Muscle layer of colon (tissue), 2 donors: ENCODE results near the gene CYSTM1.

Experiments used
- H3K27ac ChIP-seq: one replicate; pipeline ENCODE4 v1.7.0; 2013; ENCODE audit warnings: low read depth, mild to moderate bottlenecking, low read length, moderate library complexity
- H3K27me3 ChIP-seq, 2 donors: one replicate each; pipeline ENCODE4 v1.7.0; 2013; ENCODE audit warnings: low read length in 2 of 2, mild to moderate bottlenecking in 2 of 2; ENCODE audit not compliant: insufficient read depth in 2 of 2, control insufficient read depth in 1 of 2
- H3K36me3 ChIP-seq: one replicate; pipeline ENCODE4 v1.7.0; 2013; ENCODE audit warnings: mild to moderate bottlenecking, low read length; ENCODE audit not compliant: insufficient read depth
- H3K4me1 ChIP-seq: one replicate; pipeline ENCODE4 v1.7.0; 2013; ENCODE audit warnings: mild to moderate bottlenecking, low read length; ENCODE audit not compliant: insufficient read depth
- H3K4me3 ChIP-seq, 2 donors: one replicate each; pipeline ENCODE4 v1.7.0; 2013; ENCODE audit warnings: low read length in 2 of 2, low read depth in 1 of 2, mild to moderate bottlenecking in 1 of 2, moderate library complexity in 1 of 2
- H3K9ac ChIP-seq: one replicate; pipeline ENCODE4 v1.7.0; 2013; ENCODE audit warnings: low read length
- H3K9me3 ChIP-seq: one replicate; pipeline ENCODE4 v1.7.0; 2013; ENCODE audit warnings: mild to moderate bottlenecking, low read length
- donor health status: abdominal sarcoma.
- donor health status: Adenocarcinoma of cecum.

Gene CYSTM1

DNA sequence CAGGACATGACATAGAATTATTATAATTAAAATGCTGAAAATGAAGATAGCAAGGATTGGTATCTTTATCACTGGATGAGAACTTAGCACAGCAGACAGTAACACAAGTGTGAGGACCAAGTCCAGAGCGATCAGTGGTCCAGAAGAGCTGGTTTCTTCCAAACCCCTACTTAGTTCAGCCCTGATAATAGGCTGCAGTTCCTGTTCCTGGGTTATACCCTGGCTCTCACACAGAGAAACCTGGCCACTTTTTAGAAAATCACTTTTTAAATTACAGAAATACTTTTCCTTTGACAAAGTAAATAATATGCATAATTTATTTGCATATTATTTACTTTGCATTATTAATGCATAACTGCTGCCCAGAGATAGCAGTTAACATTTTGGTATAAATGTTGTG, 40.3 kb downstream of the CYSTM1 start:
- Histone ChIP-seq H3K4me1 (peaks cover 19% of the 10 kb centered on the region), H3K27ac (no peak overlapping the region), H3K4me3 (no peak overlapping the region), H3K9ac (no peak overlapping the region), H3K27me3 (no peaks in the 10 kb centered on the region), H3K36me3 (no peaks in the 10 kb centered on the region), H3K9me3 (no peaks in the 10 kb centered on the region)

DNA sequence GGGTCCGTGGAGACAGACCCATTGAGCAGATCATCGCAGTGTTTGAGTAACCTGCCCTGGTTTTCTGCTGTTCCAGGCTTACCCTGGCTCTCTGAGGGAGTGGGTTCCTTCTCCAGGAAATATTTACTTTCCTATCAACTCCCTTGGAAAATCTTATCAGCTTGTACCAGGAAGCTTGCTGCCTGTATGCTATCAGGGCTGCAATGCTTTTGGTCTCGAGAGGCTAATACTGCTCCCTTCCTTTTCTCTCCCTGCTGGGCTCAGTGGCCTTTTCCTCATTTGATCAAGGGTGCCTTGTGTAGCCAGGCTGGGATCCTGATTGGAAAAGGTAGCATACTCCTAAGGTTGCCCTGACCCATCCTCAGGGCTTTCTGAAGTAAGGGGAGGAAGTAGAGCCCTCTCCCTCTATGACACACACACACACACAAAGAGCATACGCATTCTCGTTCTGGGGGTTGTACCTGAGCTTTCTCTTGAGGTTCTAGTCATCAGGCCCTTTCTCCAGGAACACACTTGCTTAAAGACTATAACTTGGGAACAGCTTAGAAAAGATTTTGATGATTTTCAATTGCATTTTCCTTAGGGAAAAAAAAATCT, 41.6 kb downstream of the CYSTM1 start:
- H3K4me1 ChIP-seq = peaks cover 32% of the 10 kb centered on the region

DNA sequence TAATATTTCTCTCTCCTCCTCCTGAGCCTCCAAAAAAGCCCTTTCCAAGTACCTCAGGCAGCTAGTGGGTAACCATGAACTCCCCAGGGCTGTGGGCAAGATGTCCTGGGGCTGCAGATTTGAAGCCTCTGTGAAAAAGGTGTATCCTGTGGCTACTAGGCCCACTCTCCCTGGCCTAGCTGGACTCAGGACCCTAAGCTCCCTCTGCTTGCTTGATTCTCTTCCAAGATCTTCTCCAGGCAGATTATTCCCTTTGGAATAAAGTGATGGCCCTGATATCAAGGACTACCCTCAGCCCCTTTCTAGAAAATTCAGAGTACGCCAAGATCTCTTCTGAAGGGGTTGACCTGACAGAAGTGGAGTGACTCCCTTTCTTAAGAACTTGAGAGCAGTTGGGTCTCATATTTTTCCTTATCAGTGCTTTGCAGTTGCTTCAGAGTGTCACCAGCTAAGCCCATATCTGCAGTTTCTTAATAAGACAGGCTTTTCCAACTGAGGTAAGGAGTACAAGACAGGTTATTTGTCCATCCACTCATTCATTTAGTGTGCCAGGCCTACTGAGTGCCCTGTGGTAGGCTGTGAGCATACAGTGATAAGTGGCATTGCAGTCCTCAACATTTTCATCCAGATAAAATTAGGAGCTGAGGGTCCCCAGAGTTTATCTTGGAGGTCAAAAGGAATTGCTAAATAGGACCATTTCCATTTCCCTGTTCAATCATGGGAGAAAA, 42.5 kb downstream of the CYSTM1 start:
- Histone ChIP-seq H3K9ac (no peak overlapping the region), H3K4me1 (peaks cover 39% of the 10 kb centered on the region), H3K27me3 (no peaks in the 10 kb centered on the region), H3K27ac (no peak overlapping the region), H3K4me3 (no peak overlapping the region), H3K36me3 (no peaks in the 10 kb centered on the region), H3K9me3 (no peaks in the 10 kb centered on the region)

More for the DNA sequence above, 41.6 kb downstream of the CYSTM1 start:
- H3K36me3 ChIP-seq = no peaks in the 10 kb centered on the region
- H3K4me3 ChIP-seq = no peak overlapping the region
- no peak overlapping the region for H3K9ac ChIP-seq
- H3K9me3 ChIP-seq = no peaks in the 10 kb centered on the region
- no peak overlapping the region for H3K27ac ChIP-seq
- no peaks in the 10 kb centered on the region for H3K27me3 ChIP-seq

DNA sequence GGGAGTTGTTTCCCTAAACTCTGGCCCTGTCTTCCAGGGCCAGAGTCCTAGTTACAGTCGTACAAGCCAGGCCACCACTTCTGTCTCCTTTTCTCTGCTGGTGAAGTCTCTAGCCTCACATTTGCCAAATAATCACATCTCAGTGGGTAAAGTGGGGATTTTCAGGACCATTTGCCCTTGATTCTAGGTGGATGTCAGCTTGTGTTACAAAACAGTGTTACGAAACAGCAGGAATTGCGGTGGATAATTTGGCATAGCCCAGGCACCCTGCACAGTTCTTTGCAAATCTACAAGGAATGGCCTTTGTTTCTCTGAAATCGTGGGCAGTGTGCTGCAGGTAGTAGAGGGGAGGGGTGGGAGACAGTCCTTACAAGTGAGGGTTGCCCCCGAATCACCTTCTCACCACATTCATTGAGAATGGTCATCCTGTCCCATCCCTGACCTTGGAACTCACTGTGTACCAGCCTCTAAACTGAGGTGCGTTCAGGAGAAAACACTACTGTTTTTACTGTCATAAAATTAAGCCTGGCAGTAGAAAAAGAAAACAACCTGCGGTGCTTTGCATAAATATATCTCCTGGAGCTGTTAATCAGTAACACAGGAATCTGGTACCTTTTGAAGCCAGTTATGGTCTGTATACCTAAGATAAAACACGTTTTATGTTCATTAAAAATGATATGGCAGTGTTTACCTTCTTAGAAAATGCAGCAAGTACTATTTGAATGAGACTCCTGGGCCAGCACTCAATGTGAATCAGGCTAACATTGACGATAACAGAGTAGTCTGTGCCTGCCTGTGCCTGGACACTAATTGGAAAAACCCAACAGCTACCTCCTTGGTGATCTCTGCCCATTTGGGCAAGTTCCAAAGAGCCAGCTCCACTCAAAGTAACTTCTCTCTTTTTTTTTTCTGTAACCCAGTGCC, 44.3 kb downstream of the CYSTM1 start:
- no peak overlapping the region for H3K9ac ChIP-seq
- H3K27ac ChIP-seq = peak overlapping the region; percentile 4
- H3K9me3 ChIP-seq = no peaks in the 10 kb centered on the region
- H3K4me3 ChIP-seq = no peak overlapping the region
- H3K27me3 ChIP-seq = no peaks in the 10 kb centered on the region
- H3K4me1 ChIP-seq = peaks cover 39% of the 10 kb centered on the region
- H3K36me3 ChIP-seq = no peaks in the 10 kb centered on the region

DNA sequence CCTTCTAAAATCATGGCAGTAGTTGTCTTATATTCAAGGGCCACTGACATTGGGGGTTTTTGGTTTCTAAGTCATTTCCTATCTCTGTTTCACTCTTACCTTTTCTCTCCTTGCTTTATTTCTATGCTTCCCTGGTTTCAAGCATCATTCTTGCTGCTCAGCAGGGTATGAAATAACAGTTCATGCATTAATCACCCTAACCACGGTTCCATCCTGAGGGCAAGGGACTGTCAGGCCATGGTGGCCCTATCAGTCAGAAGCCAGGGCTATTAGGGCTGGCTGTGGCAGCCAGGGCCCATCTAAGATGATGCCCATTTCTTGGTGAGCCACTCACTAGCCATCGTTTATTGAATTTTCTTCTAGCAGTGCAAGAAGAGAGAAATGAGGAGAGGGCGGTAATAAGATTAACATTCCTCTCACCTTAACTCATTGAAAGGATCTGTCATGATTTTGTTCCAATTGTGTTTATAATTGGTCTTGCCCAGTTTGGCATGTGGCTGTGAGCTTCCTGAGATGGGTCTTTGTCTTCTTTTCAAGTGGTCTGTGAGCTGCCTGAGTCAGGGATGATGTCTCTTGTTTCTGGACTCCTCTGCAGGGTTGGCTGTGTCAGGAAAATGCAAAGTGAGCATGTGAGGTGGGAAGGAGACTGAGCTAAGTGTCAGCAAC, 45.2 kb downstream of the CYSTM1 start:
- H3K4me3 ChIP-seq = no peak overlapping the region
- H3K4me1 ChIP-seq = peaks cover 39% of the 10 kb centered on the region
- H3K9ac ChIP-seq = no peak overlapping the region
- no peaks in the 10 kb centered on the region for H3K27me3 ChIP-seq
- H3K36me3 ChIP-seq = no peaks in the 10 kb centered on the region
- H3K9me3 ChIP-seq = no peaks in the 10 kb centered on the region
- no peak overlapping the region for H3K27ac ChIP-seq

DNA sequence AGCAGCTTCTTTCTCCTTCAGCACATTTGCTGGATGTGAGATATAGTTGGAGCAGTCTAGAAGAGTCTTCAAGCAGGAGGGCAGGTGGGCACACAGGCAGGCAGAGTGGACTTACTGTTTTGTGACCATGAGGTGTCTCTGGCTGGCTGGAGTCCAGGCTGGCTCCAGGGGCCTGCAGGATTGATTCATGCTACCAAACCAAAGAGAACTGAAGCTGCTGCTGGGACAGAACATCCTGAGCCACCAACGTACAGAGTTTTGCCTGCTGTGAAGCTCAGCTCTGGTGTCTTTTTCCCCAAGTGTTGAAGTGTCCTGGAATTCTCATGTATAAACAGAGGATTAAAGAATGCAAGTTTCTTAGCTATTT, 45.7 kb downstream of the CYSTM1 start:
- no peak overlapping the region for H3K4me3 ChIP-seq
- H3K36me3 ChIP-seq = no peaks in the 10 kb centered on the region
- no peaks in the 10 kb centered on the region for H3K27me3 ChIP-seq
- no peaks in the 10 kb centered on the region for H3K9me3 ChIP-seq
- peaks cover 39% of the 10 kb centered on the region for H3K4me1 ChIP-seq
- H3K9ac ChIP-seq = no peak overlapping the region
- no peak overlapping the region for H3K27ac ChIP-seq

DNA sequence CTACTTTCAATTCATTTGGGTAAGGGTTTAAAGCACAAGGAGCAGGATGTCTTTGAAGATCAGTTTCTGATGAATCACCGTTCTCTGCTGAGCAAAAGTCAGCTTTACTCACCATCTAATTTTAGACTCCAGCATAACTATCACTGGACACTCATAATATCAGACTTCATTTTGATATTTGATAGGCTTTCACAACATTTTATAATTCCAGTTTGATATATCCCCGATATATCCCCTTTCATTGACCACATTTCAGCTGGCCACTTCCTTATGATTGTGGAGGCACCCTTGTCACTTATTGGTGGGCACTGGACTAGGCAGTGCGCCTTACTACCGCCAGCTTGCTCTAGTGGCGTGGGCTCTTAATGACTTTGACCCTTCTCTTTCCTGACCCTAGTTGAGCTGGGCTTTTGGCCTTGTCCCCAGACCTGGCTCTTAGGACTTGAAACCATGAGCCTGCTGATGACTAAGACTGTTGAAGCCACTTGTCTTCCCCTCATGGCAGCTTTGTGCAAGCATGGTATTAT, 46.8 kb downstream of the CYSTM1 start:
- Histone ChIP-seq H3K4me1 (peaks cover 39% of the 10 kb centered on the region), H3K27ac (no peak overlapping the region), H3K9me3 (no peaks in the 10 kb centered on the region), H3K27me3 (no peaks in the 10 kb centered on the region), H3K36me3 (no peaks in the 10 kb centered on the region), H3K4me3 (no peak overlapping the region), H3K9ac (no peak overlapping the region)

DNA sequence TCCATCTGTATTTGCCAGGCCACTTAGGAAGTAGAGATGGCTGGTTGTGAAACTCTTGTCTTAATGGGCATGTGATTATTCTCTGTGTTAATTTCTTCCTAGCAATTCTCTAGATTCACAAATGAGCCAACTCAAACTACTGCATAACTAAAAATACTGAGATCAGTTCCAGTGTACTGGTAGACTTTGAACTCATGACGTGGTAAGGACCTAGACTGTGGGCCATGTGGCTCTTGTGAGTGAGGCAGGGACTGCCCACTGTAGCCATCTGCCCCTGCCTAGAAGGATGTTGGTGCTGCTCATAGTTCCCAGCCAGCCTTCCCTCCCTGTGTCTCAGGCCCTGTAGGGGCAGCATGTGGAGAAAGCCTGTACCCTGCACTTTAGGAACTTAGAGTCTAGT, 47.4 kb downstream of the CYSTM1 start:
- Histone ChIP-seq H3K4me1 (peaks cover 39% of the 10 kb centered on the region), H3K36me3 (no peaks in the 10 kb centered on the region), H3K4me3 (no peak overlapping the region), H3K27ac (no peak overlapping the region), H3K9ac (no peak overlapping the region), H3K9me3 (no peaks in the 10 kb centered on the region), H3K27me3 (no peaks in the 10 kb centered on the region)

DNA sequence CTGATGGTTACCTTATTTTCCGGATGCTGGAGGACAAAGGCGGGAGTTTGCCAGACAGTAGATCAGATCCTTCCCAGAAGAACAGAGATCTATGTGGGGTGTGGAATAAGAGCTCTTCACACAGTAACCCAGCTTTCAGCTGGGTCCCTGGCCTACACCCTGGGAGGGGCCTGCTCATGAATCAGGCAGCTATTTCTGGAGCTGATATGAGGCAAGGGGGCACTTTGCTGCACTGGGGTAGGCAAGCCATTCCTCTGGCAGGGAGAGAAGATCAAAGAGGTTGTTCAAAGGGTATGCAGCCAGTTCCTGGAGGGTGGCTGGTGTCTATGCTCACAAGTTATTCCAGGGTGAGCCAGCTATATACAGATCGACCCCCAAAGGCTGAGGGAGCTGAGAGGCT, 48.6 kb downstream of the CYSTM1 start:
- Histone ChIP-seq H3K27ac (no peak overlapping the region), H3K9me3 (no peaks in the 10 kb centered on the region), H3K4me3 (no peak overlapping the region), H3K9ac (no peak overlapping the region), H3K36me3 (no peaks in the 10 kb centered on the region), H3K4me1 (peaks cover 36% of the 10 kb centered on the region), H3K27me3 (no peaks in the 10 kb centered on the region)

DNA sequence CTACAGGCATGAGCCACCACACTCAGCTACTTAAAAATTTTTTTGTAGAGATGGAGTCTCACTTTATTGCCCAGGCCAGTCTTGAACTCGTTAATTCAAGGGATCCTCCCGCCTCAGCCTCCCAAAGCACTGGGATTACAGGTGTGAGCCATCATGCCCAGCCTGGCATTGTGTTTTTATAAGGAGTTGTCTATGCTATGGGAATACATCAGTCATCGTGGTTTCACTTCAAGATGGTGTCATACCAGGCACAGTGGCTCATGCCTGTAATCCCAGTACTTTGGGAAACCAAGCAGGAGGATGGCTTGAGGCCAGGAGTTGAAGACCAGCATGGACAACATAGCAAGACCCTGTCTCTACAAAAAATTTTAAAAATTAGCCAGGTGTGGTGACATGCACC, 49.7 kb downstream of the CYSTM1 start:
- H3K27me3 ChIP-seq = no peaks in the 10 kb centered on the region
- H3K4me1 ChIP-seq = peaks cover 25% of the 10 kb centered on the region
- H3K4me3 ChIP-seq = no peak overlapping the region
- H3K9ac ChIP-seq = no peak overlapping the region
- no peak overlapping the region for H3K27ac ChIP-seq
- H3K36me3 ChIP-seq = no peaks in the 10 kb centered on the region
- no peaks in the 10 kb centered on the region for H3K9me3 ChIP-seq

DNA sequence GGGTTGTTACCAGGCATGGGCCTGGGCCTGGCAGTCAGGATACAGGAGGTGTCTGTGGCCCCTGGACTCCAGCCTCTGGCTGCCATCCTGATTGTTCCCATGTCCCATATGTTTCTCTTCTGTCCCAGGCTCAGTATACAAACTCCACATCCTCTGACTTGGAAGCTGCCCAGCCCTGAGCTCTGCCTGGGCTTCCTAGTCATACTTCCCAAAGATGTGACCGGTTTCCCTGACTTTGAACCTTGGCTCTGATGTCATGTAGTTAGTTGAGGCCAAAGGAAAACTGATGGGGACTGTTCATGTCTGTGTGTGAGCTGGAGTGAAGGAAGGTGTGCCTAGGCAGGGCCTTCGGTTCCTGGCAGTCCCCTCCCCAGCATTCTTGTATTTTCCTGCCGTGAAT, 50.4 kb downstream of the CYSTM1 start:
- H3K9ac ChIP-seq = no peak overlapping the region
- H3K4me3 ChIP-seq = no peak overlapping the region
- no peaks in the 10 kb centered on the region for H3K36me3 ChIP-seq
- no peaks in the 10 kb centered on the region for H3K9me3 ChIP-seq
- no peaks in the 10 kb centered on the region for H3K27me3 ChIP-seq
- no peak overlapping the region for H3K27ac ChIP-seq
- peaks cover 18% of the 10 kb centered on the region for H3K4me1 ChIP-seq
